ENCODE data around the gene SCARF2. TPM values are rescaled to one million over a fixed set of nuclear protein-coding genes. Genes with fewer than 3 reads are reported as not detected.

SCARF2 gene
- total and polyA plus RNA-seq, 2 donors (not counting 1 experiment from before 2014, with no cell fraction given), result 8.1 to 14.5 TPM

GRCh38 chr22:20424932-20425565, 12.6 kb downstream of the SCARF2 start:
- no peak overlapping the region for H3K4me2 ChIP-seq (ENCODE audit: extremely low read depth, insufficient read depth, low read length)
- H3K36me3 ChIP-seq (ENCODE audit: control insufficient read depth, insufficient read depth, low read length), result peaks cover 19% of the 10 kb centered on the region
- H3K9me3 ChIP-seq (ENCODE audit: control insufficient read depth, insufficient read depth, low read depth, low read length), result no peaks in the 10 kb centered on the region
- no peaks in the 10 kb centered on the region for H3K27me3 ChIP-seq (ENCODE audit: control insufficient read depth, insufficient read depth, low read length)
- no peak for DNase-seq (ENCODE audit: low read depth in 2 of 2)
- H3K4me3 ChIP-seq (replicated peaks in 1 of 4; ENCODE audit: control extremely low read depth in 1 of 4, insufficient read depth in 1 of 4, low read depth in 3 of 4, low read length in 4 of 4), result no peak overlapping the region
- no peak overlapping the region for H2AFZ ChIP-seq (ENCODE audit: low read length)
- H4K20me1 ChIP-seq (ENCODE audit: control insufficient read depth, extremely low read depth, insufficient read depth, low read length), result no peaks in the 10 kb centered on the region
- H3K27ac ChIP-seq (ENCODE audit: insufficient read depth, low read length), result no peak overlapping the region
- no peaks in the 10 kb centered on the region for H3K79me2 ChIP-seq (ENCODE audit: control insufficient read depth, insufficient read depth, low read length)
- no peak for TF ChIP-seq EZH2 (IDR thresholded peaks at IDR 0.05; ENCODE audit: low read length, missing control alignments)
- TF ChIP-seq, protein P1, sequence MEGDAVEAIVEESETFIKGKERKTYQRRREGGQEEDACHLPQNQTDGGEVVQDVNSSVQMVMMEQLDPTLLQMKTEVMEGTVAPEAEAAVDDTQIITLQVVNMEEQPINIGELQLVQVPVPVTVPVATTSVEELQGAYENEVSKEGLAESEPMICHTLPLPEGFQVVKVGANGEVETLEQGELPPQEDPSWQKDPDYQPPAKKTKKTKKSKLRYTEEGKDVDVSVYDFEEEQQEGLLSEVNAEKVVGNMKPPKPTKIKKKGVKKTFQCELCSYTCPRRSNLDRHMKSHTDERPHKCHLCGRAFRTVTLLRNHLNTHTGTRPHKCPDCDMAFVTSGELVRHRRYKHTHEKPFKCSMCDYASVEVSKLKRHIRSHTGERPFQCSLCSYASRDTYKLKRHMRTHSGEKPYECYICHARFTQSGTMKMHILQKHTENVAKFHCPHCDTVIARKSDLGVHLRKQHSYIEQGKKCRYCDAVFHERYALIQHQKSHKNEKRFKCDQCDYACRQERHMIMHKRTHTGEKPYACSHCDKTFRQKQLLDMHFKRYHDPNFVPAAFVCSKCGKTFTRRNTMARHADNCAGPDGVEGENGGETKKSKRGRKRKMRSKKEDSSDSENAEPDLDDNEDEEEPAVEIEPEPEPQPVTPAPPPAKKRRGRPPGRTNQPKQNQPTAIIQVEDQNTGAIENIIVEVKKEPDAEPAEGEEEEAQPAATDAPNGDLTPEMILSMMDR (conservative IDR thresholded peaks at IDR 0.05 in 1 of 2, IDR thresholded peaks at IDR 0.05 in 1 of 2; ENCODE audit: low read depth in 1 of 2, low read length in 2 of 2), result no peak
- no peak overlapping the region for H3K9ac ChIP-seq (ENCODE audit: insufficient read depth, low read length)
- peaks cover 14% of the 10 kb centered on the region for H3K4me1 ChIP-seq (ENCODE audit: control insufficient read depth, extremely low read depth, insufficient read depth, low read length)

- peak overlapping the region; percentile 1 for H3K27ac ChIP-seq (ENCODE audit: insufficient read depth, low read length)
- no peaks in the 10 kb centered on the region for H3K9me3 ChIP-seq (ENCODE audit: control insufficient read depth, insufficient read depth, low read depth, low read length)
- H3K27me3 ChIP-seq (ENCODE audit: control insufficient read depth, insufficient read depth, low read length), result no peaks in the 10 kb centered on the region
- H3K36me3 ChIP-seq (ENCODE audit: control insufficient read depth, insufficient read depth, low read length), result peaks cover 15% of the 10 kb centered on the region
- no peak for DNase-seq (ENCODE audit: low read depth in 2 of 2)
- no peaks in the 10 kb centered on the region for H3K79me2 ChIP-seq (ENCODE audit: control insufficient read depth, insufficient read depth, low read length)
- no peak overlapping the region for H3K9ac ChIP-seq (ENCODE audit: insufficient read depth, low read length)
- H3K4me3 ChIP-seq (replicated peaks in 1 of 4; ENCODE audit: control extremely low read depth in 1 of 4, insufficient read depth in 1 of 4, low read depth in 3 of 4, low read length in 4 of 4), result no peak overlapping the region
- H3K4me2 ChIP-seq (ENCODE audit: extremely low read depth, insufficient read depth, low read length), result no peak overlapping the region
- no peak for TF ChIP-seq EZH2 (IDR thresholded peaks at IDR 0.05; ENCODE audit: low read length, missing control alignments)
- TF ChIP-seq, protein P1 (conservative IDR thresholded peaks at IDR 0.05 in 1 of 2, IDR thresholded peaks at IDR 0.05 in 1 of 2; ENCODE audit: low read depth in 1 of 2, low read length in 2 of 2), result no peak
- H4K20me1 ChIP-seq (ENCODE audit: control insufficient read depth, extremely low read depth, insufficient read depth, low read length), result no peaks in the 10 kb centered on the region
- H3K4me1 ChIP-seq (ENCODE audit: control insufficient read depth, extremely low read depth, insufficient read depth, low read length), result peaks cover 14% of the 10 kb centered on the region
- no peak overlapping the region for H2AFZ ChIP-seq (ENCODE audit: low read length)
These were observed 13.1 kb downstream of the SCARF2 start for GRCh38 chr22:20424568-20424931.

DNA sequence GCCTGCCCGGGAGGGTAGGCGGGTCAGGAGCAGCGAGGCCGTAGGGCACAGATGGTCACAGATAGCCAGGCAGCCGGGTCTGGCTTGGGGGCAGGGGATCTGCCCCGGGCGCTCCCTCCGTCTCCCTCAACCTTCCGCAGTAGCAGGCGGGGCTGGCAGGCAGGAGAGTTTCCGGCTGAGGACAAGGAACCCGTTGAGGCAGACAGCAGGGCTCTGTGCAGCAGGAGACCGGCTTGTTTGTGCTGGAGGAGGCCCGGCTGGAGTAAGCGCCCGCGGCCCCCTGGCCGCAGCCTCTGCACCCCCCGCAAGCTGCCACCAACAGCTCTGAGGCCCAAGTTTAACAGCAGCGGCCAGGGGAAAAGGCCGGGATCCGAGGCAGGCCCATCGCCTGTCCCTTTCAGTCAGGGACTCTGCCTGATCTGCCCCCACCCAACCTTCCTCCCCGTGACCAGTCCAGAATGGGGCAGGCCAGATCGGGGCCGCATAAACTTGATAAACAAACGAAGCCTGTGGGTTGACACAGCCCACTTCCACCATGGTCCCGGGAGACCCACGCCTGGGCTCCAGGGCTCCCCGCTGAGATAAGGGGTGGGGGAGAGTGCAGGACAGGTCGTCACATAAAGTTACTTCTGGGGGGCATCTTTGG, 13.6 kb downstream of the SCARF2 start:
- H3K9me3 ChIP-seq (ENCODE audit: control insufficient read depth, insufficient read depth, low read depth, low read length), result no peaks in the 10 kb centered on the region
- H3K27me3 ChIP-seq (ENCODE audit: control insufficient read depth, insufficient read depth, low read length), result no peaks in the 10 kb centered on the region
- peak overlapping the region; percentile 1 for H3K27ac ChIP-seq (ENCODE audit: insufficient read depth, low read length)
- H4K20me1 ChIP-seq (ENCODE audit: control insufficient read depth, extremely low read depth, insufficient read depth, low read length), result no peaks in the 10 kb centered on the region
- H2AFZ ChIP-seq (ENCODE audit: low read length), result no peak overlapping the region
- no peak for TF ChIP-seq EZH2 (IDR thresholded peaks at IDR 0.05; ENCODE audit: low read length, missing control alignments)
- TF ChIP-seq, protein P1 (conservative IDR thresholded peaks at IDR 0.05 in 1 of 2, IDR thresholded peaks at IDR 0.05 in 1 of 2; ENCODE audit: low read depth in 1 of 2, low read length in 2 of 2), result no peak
- H3K9ac ChIP-seq (ENCODE audit: insufficient read depth, low read length), result no peak overlapping the region
- no peak for DNase-seq (ENCODE audit: low read depth in 2 of 2)
- H3K79me2 ChIP-seq (ENCODE audit: control insufficient read depth, insufficient read depth, low read length), result no peaks in the 10 kb centered on the region
- peaks cover 14% of the 10 kb centered on the region for H3K4me1 ChIP-seq (ENCODE audit: control insufficient read depth, extremely low read depth, insufficient read depth, low read length)
- no peak overlapping the region for H3K4me2 ChIP-seq (ENCODE audit: extremely low read depth, insufficient read depth, low read length)
- no peak overlapping the region for H3K4me3 ChIP-seq (replicated peaks in 1 of 4; ENCODE audit: control extremely low read depth in 1 of 4, insufficient read depth in 1 of 4, low read depth in 3 of 4, low read length in 4 of 4)
- H3K36me3 ChIP-seq (ENCODE audit: control insufficient read depth, insufficient read depth, low read length), result peaks cover 11% of the 10 kb centered on the region
